GM12878 (cell line): ENCODE data around the gene STX16. TPM values are rescaled to one million over a fixed set of nuclear protein-coding genes. Genes with fewer than 3 reads are reported as not detected.
A peak's percentile ranks its signal among the peaks of the same experiment; 100 is the strongest.

Source experiments
- ATAC-seq: fragments of 200-7000 bp; cut with Tn5 transposase; 3 replicates; pipeline ENCODE4 v1.9.1; 2020; ENCODE audit warnings: mild to moderate bottlenecking, moderate library complexity
- BruUV-seq: library from RNA; stranded (reverse); fragments of 400-500 nt; replicated peaks from 2 replicates; lab custom pipeline; 2021; lab: Mats Ljungman, UMichigan
- CTCF ChIA-PET: fragments of 300-600 bp; sonication (Branson Sonifier 250); formaldehyde crosslinking; extraction: SDS; loops from one replicate; lab custom pipeline; 2021; ENCODE audit warnings: inconsistent platforms; lab: Yijun Ruan, JAX
- POLR2A ChIA-PET: fragments of 350-600 bp; formaldehyde crosslinking; extraction: SDS; loops from one replicate; lab custom pipeline; 2021; ENCODE audit warnings: inconsistent platforms; lab: Charles Lee
- RAD21 ChIA-PET: fragments of 300-600 bp; sonication (Branson Sonifier 250); formaldehyde crosslinking; loops from one replicate; lab custom pipeline; 2023; ENCODE audit warnings: antibody characterized with exemption; ENCODE audit not compliant: unreplicated experiment; lab: Charles Lee
- SMC1A ChIA-PET: fragments of 300-600 bp; sonication (Branson Sonifier 250); formaldehyde crosslinking; loops from one replicate; lab custom pipeline; 2023; ENCODE audit not compliant: unreplicated experiment, uncharacterized antibody; lab: Charles Lee
- DNase-seq: peaks from one replicate; pipeline ENCODE4 v3.0.0-alpha.2; 2011; ENCODE audit warnings: low read depth, low spot score
- FAIRE-seq: peaks from 3 replicates; lab custom pipeline; 2011; peaks lifted over from hg19 to GRCh38; lab: Jason Lieb, UNC
- H2AFZ ChIP-seq: 2 replicates; pipeline ENCODE4 v1.6.0; 2011; ENCODE audit warnings: low read depth, low read length, control low read depth; ENCODE audit not compliant: control insufficient read depth
- H3K27ac ChIP-seq: 2 replicates; pipeline ENCODE4 v1.5.1; 2011; ENCODE audit warnings: control low read depth; ENCODE audit not compliant: control insufficient read depth, insufficient read depth
- H3K27me3 ChIP-seq, 2 experiments: replicated peaks in 1 of 2; 2 replicates each; pipeline versions ENCODE4 v1.6.0 to v1.6.1; 2011; ENCODE audit warnings: low read length in 1 of 2; ENCODE audit not compliant: control insufficient read depth in 2 of 2, insufficient read depth in 2 of 2
- H3K36me3 ChIP-seq, 2 experiments: 2 replicates each; pipeline ENCODE4 v1.5.1; 2011; ENCODE audit warnings: low read length in 1 of 2; ENCODE audit not compliant: control insufficient read depth in 2 of 2, insufficient read depth in 2 of 2
- H3K4me1 ChIP-seq: 2 replicates; pipeline ENCODE4 v1.6.1; 2011; ENCODE audit warnings: mild to moderate bottlenecking, low read length, moderate library complexity, mixed read lengths; ENCODE audit not compliant: control insufficient read depth, insufficient read depth
- H3K4me2 ChIP-seq: 2 replicates; pipeline ENCODE4 v1.6.0; 2011; ENCODE audit warnings: control low read depth; ENCODE audit not compliant: control insufficient read depth, insufficient read depth
- H3K4me3 ChIP-seq: fragments of 200-600 bp; sonication (generic); 2 replicates; pipeline ENCODE4 v1.5.1; 2016
- H3K79me2 ChIP-seq: 2 replicates; pipeline ENCODE4 v1.6.0; 2011; ENCODE audit warnings: low read length; ENCODE audit not compliant: control insufficient read depth, insufficient read depth
- H3K9ac ChIP-seq: 2 replicates; pipeline ENCODE4 v1.8.0; 2011; ENCODE audit warnings: low read length, control low read depth, mixed read lengths; ENCODE audit not compliant: control insufficient read depth, insufficient read depth
- H3K9me3 ChIP-seq: replicated peaks from 3 replicates; pipeline ENCODE4 v1.5.1; 2011; ENCODE audit warnings: mild to moderate bottlenecking, low read length; ENCODE audit not compliant: control insufficient read depth, insufficient read depth
- H4K20me1 ChIP-seq: 2 replicates; pipeline ENCODE4 v1.6.0; 2011; ENCODE audit not compliant: control insufficient read depth, insufficient read depth
- ATF7 ChIP-seq: fragments of 450-650 bp; IDR thresholded peaks from 2 replicates; pipeline ENCODE4 v1.6.1; 2016; ENCODE audit warnings: low read depth, mild to moderate bottlenecking
- CEBPB ChIP-seq, 2 experiments: fragments of 150-350 bp in 1 of 2; IDR thresholded peaks; 2 replicates each; pipeline ENCODE4 v1.6.1; 2012 to 2014; ENCODE audit warnings: low read depth in 2 of 2, low read length in 2 of 2, borderline replicate concordance in 1 of 2, inconsistent platforms in 1 of 2
- CHD2 ChIP-seq: IDR thresholded peaks from 2 replicates; pipeline ENCODE4 v1.6.1; 2011; ENCODE audit warnings: low read depth, low read length, improper control_type of control experiment, borderline replicate concordance
- CREB1 ChIP-seq: IDR thresholded peaks from 2 replicates; pipeline ENCODE4 v1.6.1; 2012; ENCODE audit warnings: low read depth, mild to moderate bottlenecking, inconsistent platforms
- FOXK2 ChIP-seq: fragments of 450-650 bp; IDR thresholded peaks from 2 replicates; pipeline ENCODE4 v1.6.1; 2017; ENCODE audit warnings: mild to moderate bottlenecking, moderate library complexity
- KAT2A ChIP-seq: conservative IDR thresholded peaks from 2 replicates; pipeline ENCODE4 v1.6.1; 2011; ENCODE audit warnings: low read depth, low read length; ENCODE audit not compliant: control insufficient read depth
- NFYA ChIP-seq: IDR thresholded peaks from 2 replicates; pipeline ENCODE4 v1.6.1; 2011; ENCODE audit warnings: low read depth, mild to moderate bottlenecking, low read length, improper control_type of control experiment, borderline replicate concordance
- NRF1 ChIP-seq: conservative IDR thresholded peaks from 2 replicates; pipeline ENCODE4 v1.6.1; 2011; ENCODE audit warnings: mild to moderate bottlenecking, low read depth, low read length, improper control_type of control experiment
- SIX5 ChIP-seq: IDR thresholded peaks from 2 replicates; pipeline ENCODE4 v1.6.1; 2011; ENCODE audit warnings: mild to moderate bottlenecking, low read depth, low read length, moderate library complexity; ENCODE audit not compliant: severe bottlenecking
- ZNF622 ChIP-seq: fragments of 450-650 bp; IDR thresholded peaks from 2 replicates; pipeline ENCODE4 v1.6.1; 2017; ENCODE audit warnings: mild to moderate bottlenecking, inconsistent platforms
- ZZZ3 ChIP-seq: IDR thresholded peaks from 2 replicates; pipeline ENCODE4 v1.6.1; 2011; ENCODE audit warnings: low read depth; ENCODE audit not compliant: control insufficient read depth, insufficient read length
- WGBS: methylation state at CpG from one replicate; pipeline ENCODE4 v1.1.6; 2016; ENCODE audit warnings: low lambda C conversion rate; ENCODE audit not compliant: insufficient replicate concordance, insufficient coverage; ENCODE audit errors: missing lambda C conversion rate; 5-methylcytosine and 5-hydroxymethylcytosine counted together
- in situ Hi-C: fragments of 300-500 bp; cut with MboI; formaldehyde crosslinking; loops from 9 replicates; pipeline ENCODE4 v1.14.3; 2018; ENCODE audit warnings: mixed read lengths
- intact Hi-C: fragments of 100-400 bp; cut with micrococcal nuclease; formaldehyde crosslinking; loops from one replicate; pipeline ENCODE4 v1.14.2; 2022; ENCODE audit not compliant: unreplicated experiment
- polyA plus RNA-seq, 11 experiments: library from polyadenylated mRNA; depleted of rRNA in 4 of 11; unstranded in 6 of 11; stranded (reverse) in 5 of 11; fragments of >200 nt; fragmentation: Nextera tagmentation in 4 of 11; fragmentation: Illumina TruSeq in 1 of 11; extraction: Ambion mirVana in 4 of 11; extraction: Trizol in 1 of 11; gene quantifications; 1 replicate in 1 of 11; 2 replicates in 10 of 11; pipeline versions ENCODE4 v1.2.1 to v1.2.3, GENCODE V29; 2011 to 2016; ENCODE audit warnings: inconsistent platforms in 2 of 11, missing spikeins in 2 of 11, low read depth in 1 of 11
- total RNA-seq, 4 experiments: library from RNA; depleted of rRNA in 3 of 4; stranded (reverse); fragments of >200 nt in 3 of 4; fragmentation: Illumina TruSeq in 1 of 4; extraction: Trizol in 1 of 4; gene quantifications; 2 replicates each; pipeline versions ENCODE4 v1.2.1 to v1.2.3, GENCODE V29; 2013 to 2021
- TF ChIP-seq, protein P1 (sequence below): fragments of 450-650 bp; IDR thresholded peaks from 2 replicates; pipeline ENCODE4 v1.6.1; 2016; ENCODE audit warnings: mild to moderate bottlenecking
- TF ChIP-seq, protein P2 (sequence below): fragments of 450-650 bp; IDR thresholded peaks from 2 replicates; pipeline ENCODE4 v1.6.1; 2017; ENCODE audit warnings: low read depth, mild to moderate bottlenecking, moderate library complexity
- TF ChIP-seq, protein P3 (sequence below): fragments of 150-350 bp; IDR thresholded peaks from 2 replicates; pipeline ENCODE4 v1.6.1; 2016; ENCODE audit warnings: low read depth, low read length
- TF ChIP-seq, protein P4 (sequence below): IDR thresholded peaks from 2 replicates; pipeline ENCODE4 v1.6.1; 2011; ENCODE audit warnings: mild to moderate bottlenecking, low read depth, low read length, moderate library complexity; ENCODE audit not compliant: insufficient replicate concordance

STX16 gene
- total and polyA plus RNA-seq, 10 of the 15 experiments (the other 5 are each of a cell fraction or from before 2014, with no cell fraction given) = 6.3 to 68.4 (median 35.8) TPM

DNA sequence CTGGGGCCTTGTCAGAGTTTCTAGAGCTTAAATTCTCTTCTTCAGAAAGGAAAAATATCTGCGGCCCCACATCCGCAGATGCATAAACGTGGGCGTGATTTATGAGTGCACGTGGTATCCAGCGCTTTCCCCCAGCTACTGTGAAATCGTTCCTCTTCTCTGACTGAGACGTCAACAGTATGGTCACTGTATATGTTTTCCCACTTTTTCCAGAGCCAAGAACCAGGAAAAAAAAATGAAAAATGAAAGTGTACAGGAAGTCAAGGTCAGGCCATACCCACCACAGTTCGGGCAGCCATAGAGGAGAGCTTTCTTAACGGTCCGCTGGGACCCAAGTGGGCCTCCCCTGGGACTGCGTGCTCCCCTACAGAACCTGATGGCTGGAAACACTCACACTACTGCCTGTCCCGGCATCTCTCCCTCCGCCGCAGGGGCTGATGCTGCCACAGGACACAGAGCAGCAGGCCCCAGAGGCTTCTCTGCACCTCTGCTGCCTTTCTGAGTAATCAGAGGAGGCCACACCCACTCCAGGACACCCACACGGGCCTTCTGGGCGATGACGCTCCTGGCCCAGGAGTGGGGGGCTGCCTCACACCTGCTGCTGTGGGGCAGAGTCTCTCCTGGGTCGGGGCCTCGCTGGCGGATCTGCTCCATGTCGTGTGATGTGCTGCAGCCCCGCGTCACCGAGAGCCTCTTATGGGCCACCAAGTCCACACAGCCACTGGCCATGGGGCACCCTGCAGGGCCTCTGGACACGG, 16.4 kb upstream of the STX16 start (continued):
- TF ChIP-seq CHD2 (no peak), KAT2A (no peak)
- TF ChIP-seq, protein P1, sequence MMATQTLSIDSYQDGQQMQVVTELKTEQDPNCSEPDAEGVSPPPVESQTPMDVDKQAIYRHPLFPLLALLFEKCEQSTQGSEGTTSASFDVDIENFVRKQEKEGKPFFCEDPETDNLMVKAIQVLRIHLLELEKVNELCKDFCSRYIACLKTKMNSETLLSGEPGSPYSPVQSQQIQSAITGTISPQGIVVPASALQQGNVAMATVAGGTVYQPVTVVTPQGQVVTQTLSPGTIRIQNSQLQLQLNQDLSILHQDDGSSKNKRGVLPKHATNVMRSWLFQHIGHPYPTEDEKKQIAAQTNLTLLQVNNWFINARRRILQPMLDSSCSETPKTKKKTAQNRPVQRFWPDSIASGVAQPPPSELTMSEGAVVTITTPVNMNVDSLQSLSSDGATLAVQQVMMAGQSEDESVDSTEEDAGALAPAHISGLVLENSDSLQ = peak; percentile 9; the same call in 1 of the 2 replicates

DNA sequence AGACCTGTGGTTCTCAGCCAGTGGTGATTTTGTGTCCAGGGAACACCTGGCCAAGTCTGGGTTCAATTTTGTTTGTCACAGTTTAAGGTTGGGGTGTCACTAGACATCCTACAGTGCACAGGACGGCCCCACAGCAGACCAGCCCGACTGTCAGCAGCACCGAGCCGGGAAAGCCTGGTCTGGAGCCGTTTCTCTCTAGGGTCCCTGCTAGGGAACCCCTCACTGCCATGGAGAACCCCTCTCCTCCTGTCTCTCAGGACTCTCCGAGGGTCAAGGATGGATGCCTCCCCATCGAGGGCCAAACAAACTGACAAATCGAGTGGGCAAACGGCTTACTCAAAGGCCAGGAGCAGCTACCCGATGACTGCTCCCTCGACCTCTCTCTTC, 15.8 kb upstream of the STX16 start:
- BruUV-seq = no TSS peak
- no peak overlapping the region for H3K4me2 ChIP-seq
- H3K4me3 ChIP-seq = no peak overlapping the region
- DNase-seq (no peak), FAIRE-seq (no peak), ATAC-seq (no peak)
- ChIA-PET RAD21 (no interaction called here), CTCF (interaction anchor here (0.8 kb wide), 1 partner anchor 315 kb away, joined by 3 read pairs; no protein-coding TSS in a partner anchor), POLR2A (no interaction called here), SMC1A (no interaction called here)
- H3K27ac ChIP-seq = no peak overlapping the region
- H2AFZ ChIP-seq = no peak overlapping the region
- TF ChIP-seq, protein P2, sequence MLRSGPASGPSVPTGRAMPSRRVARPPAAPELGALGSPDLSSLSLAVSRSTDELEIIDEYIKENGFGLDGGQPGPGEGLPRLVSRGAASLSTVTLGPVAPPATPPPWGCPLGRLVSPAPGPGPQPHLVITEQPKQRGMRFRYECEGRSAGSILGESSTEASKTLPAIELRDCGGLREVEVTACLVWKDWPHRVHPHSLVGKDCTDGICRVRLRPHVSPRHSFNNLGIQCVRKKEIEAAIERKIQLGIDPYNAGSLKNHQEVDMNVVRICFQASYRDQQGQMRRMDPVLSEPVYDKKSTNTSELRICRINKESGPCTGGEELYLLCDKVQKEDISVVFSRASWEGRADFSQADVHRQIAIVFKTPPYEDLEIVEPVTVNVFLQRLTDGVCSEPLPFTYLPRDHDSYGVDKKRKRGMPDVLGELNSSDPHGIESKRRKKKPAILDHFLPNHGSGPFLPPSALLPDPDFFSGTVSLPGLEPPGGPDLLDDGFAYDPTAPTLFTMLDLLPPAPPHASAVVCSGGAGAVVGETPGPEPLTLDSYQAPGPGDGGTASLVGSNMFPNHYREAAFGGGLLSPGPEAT = no peak
- no peak for TF ChIP-seq ZNF622
- TF ChIP-seq NFYA = no peak
- TF ChIP-seq, protein P3, sequence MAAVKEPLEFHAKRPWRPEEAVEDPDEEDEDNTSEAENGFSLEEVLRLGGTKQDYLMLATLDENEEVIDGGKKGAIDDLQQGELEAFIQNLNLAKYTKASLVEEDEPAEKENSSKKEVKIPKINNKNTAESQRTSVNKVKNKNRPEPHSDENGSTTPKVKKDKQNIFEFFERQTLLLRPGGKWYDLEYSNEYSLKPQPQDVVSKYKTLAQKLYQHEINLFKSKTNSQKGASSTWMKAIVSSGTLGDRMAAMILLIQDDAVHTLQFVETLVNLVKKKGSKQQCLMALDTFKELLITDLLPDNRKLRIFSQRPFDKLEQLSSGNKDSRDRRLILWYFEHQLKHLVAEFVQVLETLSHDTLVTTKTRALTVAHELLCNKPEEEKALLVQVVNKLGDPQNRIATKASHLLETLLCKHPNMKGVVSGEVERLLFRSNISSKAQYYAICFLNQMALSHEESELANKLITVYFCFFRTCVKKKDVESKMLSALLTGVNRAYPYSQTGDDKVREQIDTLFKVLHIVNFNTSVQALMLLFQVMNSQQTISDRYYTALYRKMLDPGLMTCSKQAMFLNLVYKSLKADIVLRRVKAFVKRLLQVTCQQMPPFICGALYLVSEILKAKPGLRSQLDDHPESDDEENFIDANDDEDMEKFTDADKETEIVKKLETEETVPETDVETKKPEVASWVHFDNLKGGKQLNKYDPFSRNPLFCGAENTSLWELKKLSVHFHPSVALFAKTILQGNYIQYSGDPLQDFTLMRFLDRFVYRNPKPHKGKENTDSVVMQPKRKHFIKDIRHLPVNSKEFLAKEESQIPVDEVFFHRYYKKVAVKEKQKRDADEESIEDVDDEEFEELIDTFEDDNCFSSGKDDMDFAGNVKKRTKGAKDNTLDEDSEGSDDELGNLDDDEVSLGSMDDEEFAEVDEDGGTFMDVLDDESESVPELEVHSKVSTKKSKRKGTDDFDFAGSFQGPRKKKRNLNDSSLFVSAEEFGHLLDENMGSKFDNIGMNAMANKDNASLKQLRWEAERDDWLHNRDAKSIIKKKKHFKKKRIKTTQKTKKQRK = no peak
- TF ChIP-seq CREB1 = no peak
- TF ChIP-seq FOXK2 = no peak
- TF ChIP-seq ATF7 = no peak
- no peak for TF ChIP-seq ZZZ3
- TF ChIP-seq, protein P4, sequence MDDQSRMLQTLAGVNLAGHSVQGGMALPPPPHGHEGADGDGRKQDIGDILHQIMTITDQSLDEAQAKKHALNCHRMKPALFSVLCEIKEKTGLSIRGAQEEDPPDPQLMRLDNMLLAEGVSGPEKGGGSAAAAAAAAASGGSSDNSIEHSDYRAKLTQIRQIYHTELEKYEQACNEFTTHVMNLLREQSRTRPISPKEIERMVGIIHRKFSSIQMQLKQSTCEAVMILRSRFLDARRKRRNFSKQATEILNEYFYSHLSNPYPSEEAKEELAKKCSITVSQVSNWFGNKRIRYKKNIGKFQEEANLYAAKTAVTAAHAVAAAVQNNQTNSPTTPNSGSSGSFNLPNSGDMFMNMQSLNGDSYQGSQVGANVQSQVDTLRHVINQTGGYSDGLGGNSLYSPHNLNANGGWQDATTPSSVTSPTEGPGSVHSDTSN = no peak
- no peak for TF ChIP-seq SIX5
- TF ChIP-seq CEBPB (IDR thresholded peaks at IDR 0.05; ENCODE audit: borderline replicate concordance in 1 of 2, low read depth in 2 of 2, low read length in 2 of 2) = no peak
- no peak for TF ChIP-seq NRF1
- no peaks in the 10 kb centered on the region for H4K20me1 ChIP-seq
- H3K27me3 ChIP-seq = peaks cover 0 to 3% of the 10 kb centered on the region in 2 experiments
- in situ Hi-C loops (loop anchor here (25.0 kb wide), 1 partner anchor 173 kb away; no protein-coding TSS in a partner anchor), intact Hi-C loops (no loop called here)
- H3K9me3 ChIP-seq = no peaks in the 10 kb centered on the region
- 36% methylated on average over 11 of the region's 11 CpGs for WGBS
- no peak overlapping the region for H3K9ac ChIP-seq
- no peaks in the 10 kb centered on the region for H3K36me3 ChIP-seq
- H3K4me1 ChIP-seq = peaks cover 8% of the 10 kb centered on the region
- no peaks in the 10 kb centered on the region for H3K79me2 ChIP-seq
